Ammon's horn (tissue), 1 donor: Measurements from ENCODE around the gene STRN4.
A peak's percentile ranks its signal among the peaks of the same experiment; 100 is the strongest.
"Not testable (repeated sequence)": the region's sequence is repeated elsewhere in the genome, so short reads cannot be mapped to it uniquely, and the experiment has no call there.

ENCODE experiments used
- DNase-seq: peaks from one replicate; pipeline ENCODE4 v3.0.0-alpha.2; 2016; ENCODE audit warnings: low spot score

Gene STRN4

GRCh38 chr19:46746281-46747057 lies at the start of gene STRN4:
Gene STRN4, minus strand, starts transcription at chr19:46746450. Its CDS starts 20 bp downstream, at chr19:46746430.
- peak; percentile 40 for DNase-seq

- DNase-seq: no peak
These were observed 45.7 kb upstream of the STRN4 start for GRCh38 chr19:46791944-46792343.

- DNase-seq: no peak
These were observed 43.1 kb upstream of the STRN4 start for GRCh38 chr19:46789371-46789770.

GRCh38 chr19:46788968-46789338 lies 42.7 kb upstream of the STRN4 start:
- no peak for DNase-seq

GRCh38 chr19:46788262-46788967 lies 42.2 kb upstream of the STRN4 start, which contains the start of gene SLC1A5:
Gene SLC1A5, minus strand, starts transcription at chr19:46788594. Its CDS starts 629 bp downstream, at chr19:46787965.
- DNase-seq: peak; percentile 87

GRCh38 chr19:46787331-46788261 lies 41.3 kb upstream of the STRN4 start:
- DNase-seq: no peak

- no peak for DNase-seq
These were observed 40.7 kb upstream of the STRN4 start for GRCh38 chr19:46787040-46787330.

- DNase-seq: peak; percentile 48
These were observed 40.2 kb upstream of the STRN4 start for GRCh38 chr19:46786236-46787039.

GRCh38 chr19:46785980-46786235 lies 39.7 kb upstream of the STRN4 start:
- no peak for DNase-seq

- no peak for DNase-seq
These were observed 39.1 kb upstream of the STRN4 start for GRCh38 chr19:46785054-46785979.

GRCh38 chr19:46784262-46785053 lies 38.2 kb upstream of the STRN4 start:
- DNase-seq: no peak

- no peak for DNase-seq
These were observed 37.4 kb upstream of the STRN4 start for GRCh38 chr19:46783670-46784069.

GRCh38 chr19:46782355-46783019 lies 36.2 kb upstream of the STRN4 start:
- DNase-seq: no peak

GRCh38 chr19:46777956-46778645 lies 31.9 kb upstream of the STRN4 start:
- DNase-seq: not testable (repeated sequence)

- DNase-seq: no peak
These were observed 31.0 kb upstream of the STRN4 start for GRCh38 chr19:46776927-46777911.

- DNase-seq: no peak
These were observed 29.5 kb upstream of the STRN4 start for GRCh38 chr19:46775642-46776258.

GRCh38 chr19:46773018-46773399 lies 26.8 kb upstream of the STRN4 start:
- no peak for DNase-seq
